ENCODE measurements around the gene CCT7. TPM values are rescaled to one million over a fixed set of nuclear protein-coding genes. Genes with fewer than 3 reads are reported as not detected.

CCT7 gene
- total and polyA plus RNA-seq, 8 donors, result 177 to 233 (median 214) TPM

DNA sequence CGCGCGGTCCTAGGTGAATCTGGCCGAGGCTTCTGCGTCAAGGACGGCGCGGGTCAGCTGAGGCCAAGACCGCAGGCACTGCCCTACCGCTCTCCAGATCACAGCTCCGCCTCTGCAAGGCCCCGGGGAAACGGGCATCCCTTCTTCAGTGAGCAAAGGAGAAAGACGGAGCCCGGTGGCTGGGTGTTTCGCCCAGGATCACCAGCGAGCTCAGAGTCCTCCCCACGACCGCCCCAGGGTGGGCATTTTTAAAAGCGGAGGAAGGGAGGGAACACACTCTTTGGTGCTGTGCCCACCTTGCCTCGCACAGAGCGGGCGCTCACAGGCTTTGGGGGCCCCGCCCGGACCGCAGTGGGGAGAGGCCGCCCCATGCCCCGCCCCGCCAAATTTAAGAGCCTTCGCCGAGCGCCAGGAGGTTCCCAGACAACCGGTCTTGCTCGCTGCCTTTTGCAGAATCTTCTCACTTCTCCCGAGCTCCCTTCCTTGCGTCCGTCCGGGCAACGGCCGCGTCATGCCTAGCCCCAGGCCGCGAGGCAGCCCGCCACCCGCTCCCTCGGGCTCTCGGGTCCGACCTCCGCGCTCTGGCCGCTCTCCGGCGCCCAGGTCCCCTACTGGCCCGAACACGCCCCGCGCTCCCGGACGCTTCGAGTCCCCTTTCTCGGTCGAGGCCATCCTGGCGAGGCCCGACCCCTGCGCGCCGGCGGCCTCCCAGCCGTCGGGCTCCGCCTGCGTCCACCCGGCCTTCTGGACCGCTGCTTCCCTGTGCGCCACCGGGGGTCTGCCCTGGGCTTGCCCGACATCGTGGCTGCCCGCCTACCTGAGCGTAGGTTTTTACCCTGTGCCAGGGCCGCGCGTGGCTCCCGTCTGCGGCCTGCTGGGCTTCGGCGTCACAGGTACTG lies 31.7 kb upstream of the CCT7 start, which contains the start of gene NOTO:
Gene NOTO (plus strand): TSS at position 419 of the 899 bp plus-strand sequence. CDS start 93 bp downstream, at position 512.
- intact Hi-C loops (cut with DNase I), result no loop called here
- TF ChIP-seq CTCF (IDR thresholded peaks at IDR 0.05), result no peak
- H3K27ac ChIP-seq, result no peak within 1 kb of the TSS

GRCh38 chr2:73203055-73203681 lies 30.9 kb upstream of the CCT7 start:
- no peak for TF ChIP-seq CTCF (IDR thresholded peaks at IDR 0.05)
- no peak overlapping the region for H3K27ac ChIP-seq
- peak overlapping the region in 1 of 2 donors; percentile 13 for H3K4me3 ChIP-seq
- intact Hi-C loops (cut with DNase I), result no loop called here
- peaks cover 36 to 76% of the 10 kb centered on the region in 2 donors for H3K27me3 ChIP-seq
- H3K36me3 ChIP-seq, result no peaks in the 10 kb centered on the region
- ATAC-seq (peak; percentile 93), DNase-seq (peak in 2 of 4 donors; percentile 64 to 73)
- H3K4me1 ChIP-seq, result peaks cover 10 to 14% of the 10 kb centered on the region in 2 donors
- no peaks in the 10 kb centered on the region for H3K9me3 ChIP-seq

More for the DNA sequence above, 31.7 kb upstream of the CCT7 start, which contains the start of gene NOTO:
- Histone ChIP-seq H3K4me1 (peaks cover 10 to 14% of the 10 kb centered on the region in 2 donors), H3K9me3 (no peaks in the 10 kb centered on the region), H3K36me3 (no peaks in the 10 kb centered on the region), H3K4me3 (peak within 1 kb of the TSS; percentile 13), H3K27me3 (peaks cover 36 to 79% of the 10 kb centered on the region in 2 donors)
- DNase-seq, result peak in 1 of 4 donors; percentile 80
- peak; percentile 66 for ATAC-seq

- intact Hi-C loops (cut with DNase I), result no loop called here
- no peak for TF ChIP-seq CTCF (IDR thresholded peaks at IDR 0.05)
- Histone ChIP-seq H3K27me3 (peaks cover 36 to 54% of the 10 kb centered on the region in 2 donors), H3K4me1 (peaks cover 10 to 14% of the 10 kb centered on the region in 2 donors), H3K9me3 (no peaks in the 10 kb centered on the region), H3K27ac (no peak overlapping the region), H3K4me3 (no peak overlapping the region), H3K36me3 (no peaks in the 10 kb centered on the region)
- DNase-seq (no peak), ATAC-seq (no peak)
Observed at GRCh38 chr2:73205611-73206010, 28.5 kb upstream of the CCT7 start.

DNA sequence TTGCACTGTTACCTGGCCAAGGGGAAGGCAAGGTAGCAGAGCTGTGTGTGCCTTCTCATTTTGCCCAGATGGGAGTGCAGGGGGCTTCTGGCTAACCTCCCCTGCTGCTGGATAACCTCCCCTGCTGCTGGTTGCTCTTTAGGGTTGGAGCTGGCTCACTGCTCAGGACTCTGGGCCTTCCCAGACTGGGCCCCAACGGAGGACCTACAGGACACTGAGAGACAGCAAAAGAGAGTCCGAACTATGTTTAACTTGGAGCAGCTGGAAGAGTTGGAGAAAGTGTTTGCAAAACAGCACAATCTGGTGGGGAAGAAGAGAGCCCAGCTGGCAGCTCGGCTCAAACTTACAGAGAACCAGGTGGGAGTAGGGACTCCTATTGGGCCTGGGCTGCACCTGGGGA lies 25.9 kb upstream of the CCT7 start:
- intact Hi-C loops (cut with DNase I), result no loop called here
- no peak for TF ChIP-seq CTCF (IDR thresholded peaks at IDR 0.05)
- Histone ChIP-seq H3K4me3 (no peak overlapping the region), H3K27me3 (peaks cover 14 to 27% of the 10 kb centered on the region in 2 donors), H3K36me3 (no peaks in the 10 kb centered on the region), H3K27ac (no peak overlapping the region), H3K9me3 (no peaks in the 10 kb centered on the region), H3K4me1 (peaks cover 0 to under 1% of the 10 kb centered on the region in 2 donors)
- no peak for ATAC-seq
- DNase-seq, result no peak

- Histone ChIP-seq H3K27me3 (peaks cover 2 to 10% of the 10 kb centered on the region in 2 donors), H3K36me3 (no peaks in the 10 kb centered on the region), H3K4me1 (peaks cover 7 to 13% of the 10 kb centered on the region in 2 donors), H3K27ac (no peak overlapping the region), H3K9me3 (no peaks in the 10 kb centered on the region), H3K4me3 (no peak overlapping the region)
- intact Hi-C loops (cut with DNase I), result no loop called here
- DNase-seq, result no peak
- ATAC-seq, result no peak
- TF ChIP-seq CTCF (IDR thresholded peaks at IDR 0.05), result no peak
Observed at GRCh38 chr2:73210019-73210418, 24.1 kb upstream of the CCT7 start.

Measured in left lung (tissue), 10 donors.